GM19238 (cell line): Measurements from ENCODE around the gene PLPP6.

Experiments used
- DNase-seq: peaks from one replicate; pipeline ENCODE4 v3.0.0; 2011; ENCODE audit warnings: low spot score; ENCODE audit not compliant: insufficient read length

PLPP6 gene

GRCh38 chr9:4661611-4662010, 483 bp upstream of the PLPP6 start:
- DNase-seq: no peak

- no peak for DNase-seq
Measured at GRCh38 chr9:4662989-4663792, 1.1 kb downstream of the PLPP6 start.

- no peak for DNase-seq
Measured at GRCh38 chr9:4663956-4664355, 1.9 kb downstream of the PLPP6 start.

GRCh38 chr9:4665357-4665756, 3.3 kb downstream of the PLPP6 start:
- DNase-seq: no peak

GRCh38 chr9:4666042-4666699, 4.1 kb downstream of the PLPP6 start, which contains the start of gene SPATA6L:
SPATA6L (minus strand) TSS chr9:4666480; CDS start chr9:4666250, 230 bp downstream.
- DNase-seq: no peak

GRCh38 chr9:4667681-4668080, 5.6 kb downstream of the PLPP6 start:
- no peak for DNase-seq

GRCh38 chr9:4668604-4669003, 6.5 kb downstream of the PLPP6 start:
- DNase-seq: no peak

- DNase-seq: no peak
Measured at GRCh38 chr9:4669890-4670289, 7.8 kb downstream of the PLPP6 start.

GRCh38 chr9:4670591-4670990, 8.5 kb downstream of the PLPP6 start:
- DNase-seq: no peak

GRCh38 chr9:4671737-4672136, 9.6 kb downstream of the PLPP6 start:
- DNase-seq: no peak

- DNase-seq: no peak
Measured at GRCh38 chr9:4674783-4675182, 12.7 kb downstream of the PLPP6 start.

GRCh38 chr9:4677392-4677791, 15.3 kb downstream of the PLPP6 start:
- no peak for DNase-seq

GRCh38 chr9:4678679-4679267, 16.7 kb downstream of the PLPP6 start:
- no peak for DNase-seq

- DNase-seq: peak; percentile 81
Measured at GRCh38 chr9:4679268-4680172, 17.4 kb downstream of the PLPP6 start, which contains the start of gene CDC37L1. CDC37L1 (plus strand) TSS chr9:4679569; CDS start chr9:4679768, 199 bp downstream.

- DNase-seq: no peak
Measured at GRCh38 chr9:4680173-4680525, 18.1 kb downstream of the PLPP6 start.

GRCh38 chr9:4680750-4681149, 18.7 kb downstream of the PLPP6 start:
- DNase-seq: no peak

GRCh38 chr9:4684820-4685219, 22.7 kb downstream of the PLPP6 start:
- DNase-seq: no peak

- DNase-seq: no peak
Measured at GRCh38 chr9:4686112-4686511, 24.0 kb downstream of the PLPP6 start.

GRCh38 chr9:4686584-4686983, 24.5 kb downstream of the PLPP6 start:
- no peak for DNase-seq

GRCh38 chr9:4689021-4689420, 26.9 kb downstream of the PLPP6 start:
- no peak for DNase-seq

GRCh38 chr9:4689687-4690104, 27.6 kb downstream of the PLPP6 start:
- no peak for DNase-seq
